ENCODE results near the gene NT5C3B.
"Not testable (repeated sequence)": the region's sequence is repeated elsewhere in the genome, so short reads cannot be mapped to it uniquely, and the experiment has no call there.

The NT5C3B gene

GRCh38 chr17:41860254-41860931, 24.4 kb upstream of the NT5C3B start:
- TF ChIP-seq CTCF (conservative IDR thresholded peaks at IDR 0.05) = no peak
- no peak overlapping the region for H3K27ac ChIP-seq

DNA sequence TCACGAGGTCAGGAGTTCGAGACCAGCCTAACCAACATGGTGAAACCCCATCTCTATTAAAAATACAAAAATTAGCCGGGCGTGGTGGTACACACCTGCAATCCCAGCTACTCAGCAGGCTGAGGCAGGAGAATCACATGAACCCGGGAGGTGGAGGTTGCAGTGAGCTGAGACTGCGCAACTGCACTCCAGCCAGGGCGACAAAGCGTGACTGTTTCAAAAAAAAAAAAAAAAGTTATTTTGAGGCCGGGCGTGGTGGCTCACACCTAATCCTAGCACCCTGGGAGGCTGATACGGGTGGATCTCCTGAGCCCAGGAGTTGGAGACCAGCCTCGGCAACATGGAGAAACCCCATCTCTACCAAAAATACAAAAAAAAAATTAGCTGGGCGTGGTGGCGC, 15.3 kb upstream of the NT5C3B start:
- H3K27ac ChIP-seq = not testable (repeated sequence)

DNA sequence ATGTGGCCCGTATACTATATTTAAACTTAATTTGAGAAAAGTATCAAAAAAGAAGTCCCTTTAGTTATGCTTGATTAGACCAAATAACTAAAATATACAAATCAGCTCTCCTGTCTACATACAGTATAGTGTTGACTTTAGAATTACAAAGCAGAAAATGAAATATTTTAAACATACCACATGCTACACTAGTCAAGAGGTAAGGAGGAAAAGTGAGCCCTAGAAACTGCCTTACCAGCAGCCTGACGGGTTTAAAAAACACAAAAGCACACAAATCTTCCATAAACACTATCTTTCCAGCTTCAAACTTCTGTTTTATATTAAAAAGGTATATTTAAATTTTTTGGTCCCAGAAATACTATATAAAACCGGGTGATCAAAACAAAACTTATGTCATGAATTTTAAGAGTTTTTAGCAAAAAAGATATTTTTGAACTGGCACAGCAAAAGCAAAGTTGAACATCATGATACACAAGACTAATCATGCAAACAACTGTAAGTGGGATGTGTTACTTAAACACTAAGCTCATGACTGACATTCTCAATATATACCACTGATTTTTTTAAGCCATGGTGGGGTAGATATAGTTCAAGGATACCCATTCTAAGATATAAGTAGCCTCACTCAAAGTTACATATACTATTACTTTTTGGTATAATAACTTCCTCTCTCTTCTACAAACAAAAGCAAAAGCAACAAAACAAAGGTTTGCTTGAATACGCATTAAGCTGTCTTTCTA, 13.4 kb upstream of the NT5C3B start:
- H3K27ac ChIP-seq = no peak overlapping the region

DNA sequence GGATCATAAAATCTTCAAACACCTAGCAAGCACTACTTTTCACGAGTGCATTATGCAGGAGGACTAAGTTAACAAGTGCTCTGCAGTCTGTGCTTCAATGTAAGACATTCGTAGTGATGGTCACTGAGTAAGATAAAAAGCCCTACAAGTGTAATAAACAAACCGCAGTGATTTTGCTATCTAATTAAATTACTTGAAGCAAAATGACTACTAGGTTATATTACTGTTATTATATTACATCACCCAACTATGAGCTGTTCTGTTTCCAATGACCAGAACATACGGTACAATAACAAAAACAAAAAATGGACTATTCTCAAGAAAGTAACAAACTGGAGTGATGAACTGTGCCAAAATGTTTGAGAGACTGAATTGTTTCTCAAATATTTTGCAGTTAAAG, 12.8 kb upstream of the NT5C3B start:
- TF ChIP-seq CTCF (conservative IDR thresholded peaks at IDR 0.05) = no peak
- H3K27ac ChIP-seq = no peak overlapping the region

More for the DNA sequence above, 13.4 kb upstream of the NT5C3B start:
- no peak for TF ChIP-seq CTCF (conservative IDR thresholded peaks at IDR 0.05)

GRCh38 chr17:41844971-41845370, 8.9 kb upstream of the NT5C3B start:
- no peak overlapping the region for H3K27ac ChIP-seq
- TF ChIP-seq CTCF (conservative IDR thresholded peaks at IDR 0.05) = no peak

DNA sequence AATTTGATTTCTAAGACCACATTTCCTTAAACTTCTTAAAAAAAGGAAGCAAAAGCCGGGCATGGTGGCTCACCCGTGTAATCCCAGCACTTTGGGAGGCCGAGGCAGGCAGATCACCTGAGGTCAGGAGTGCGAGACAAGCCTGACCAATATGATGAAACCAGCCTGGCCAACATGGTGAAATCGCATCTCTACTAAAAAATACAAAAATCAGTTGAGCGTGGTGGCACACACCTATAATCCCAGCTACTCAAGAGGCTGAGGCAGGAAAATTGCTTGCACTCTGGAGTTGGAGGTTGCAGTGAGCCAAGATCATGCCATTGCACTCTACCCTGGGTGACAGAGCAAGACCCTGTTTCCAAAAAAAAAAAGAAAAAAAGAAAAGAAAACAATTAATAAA, 4.7 kb upstream of the NT5C3B start:
- not testable (repeated sequence) for H3K27ac ChIP-seq

DNA sequence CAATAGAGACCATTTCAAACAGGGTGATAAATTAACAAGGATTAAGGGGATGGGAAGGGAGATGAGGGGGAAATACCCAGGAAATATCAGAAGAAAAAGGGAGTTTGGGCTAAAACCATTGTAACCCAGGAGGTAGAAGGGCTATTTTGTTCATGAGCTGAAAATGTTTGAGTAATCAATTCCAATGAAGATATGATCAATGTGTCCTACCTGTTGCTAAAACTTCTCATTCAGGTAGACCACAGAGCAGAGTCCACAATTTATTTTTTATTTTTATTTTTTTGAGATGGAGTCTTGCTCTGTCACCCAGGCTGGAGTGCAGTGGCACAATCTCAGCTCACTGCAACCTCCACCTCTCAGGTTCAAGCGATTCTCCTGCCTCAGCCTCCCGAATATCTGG, 3.4 kb upstream of the NT5C3B start:
- not testable (repeated sequence) for H3K27ac ChIP-seq

GRCh38 chr17:41837761-41838538, 1.9 kb upstream of the NT5C3B start, which contains the start of gene KLHL10:
Gene KLHL10 (plus strand): TSS chr17:41837825. CDS start chr17:41837933, 108 bp downstream.
- TF ChIP-seq CTCF (conservative IDR thresholded peaks at IDR 0.05) = no peak
- H3K27ac ChIP-seq = no peak within 1 kb of the TSS
